Measurements from ENCODE around the gene GADD45A. TPM values are rescaled to one million over a fixed set of nuclear protein-coding genes. Genes with fewer than 3 reads are reported as not detected.

Gene GADD45A
- total RNA-seq, 1 donor, result 26.4 TPM

GRCh38 chr1:67666636-67667035 lies 18.4 kb upstream of the GADD45A start:
- DNase-seq (ENCODE audit: low read depth in 2 of 3, low spot score in 2 of 3), result no peak

GRCh38 chr1:67668660-67669059 lies 16.3 kb upstream of the GADD45A start:
- DNase-seq (ENCODE audit: low read depth in 2 of 3, low spot score in 2 of 3), result no peak

- DNase-seq (ENCODE audit: low read depth in 2 of 3, low spot score in 2 of 3), result no peak
Observed at GRCh38 chr1:67672260-67672803, 12.7 kb upstream of the GADD45A start.

GRCh38 chr1:67673468-67674201 lies 11.4 kb upstream of the GADD45A start:
- no peak for DNase-seq (ENCODE audit: low read depth in 2 of 3, low spot score in 2 of 3)

GRCh38 chr1:67674260-67675011 lies 10.6 kb upstream of the GADD45A start:
- peak; percentile 23 to 94 (median 80) for DNase-seq (ENCODE audit: low read depth in 2 of 3, low spot score in 2 of 3)

GRCh38 chr1:67675800-67676199 lies 9.2 kb upstream of the GADD45A start:
- peak in 1 of 3 donors; percentile 43 for DNase-seq (ENCODE audit: low read depth in 2 of 3, low spot score in 2 of 3)

- no peak for DNase-seq (ENCODE audit: low read depth in 2 of 3, low spot score in 2 of 3)
Observed at GRCh38 chr1:67676287-67676686, 8.7 kb upstream of the GADD45A start.

GRCh38 chr1:67676946-67677345 lies 8.1 kb upstream of the GADD45A start:
- DNase-seq (ENCODE audit: low read depth in 2 of 3, low spot score in 2 of 3), result no peak

GRCh38 chr1:67677408-67677807 lies 7.6 kb upstream of the GADD45A start:
- DNase-seq (ENCODE audit: low read depth in 2 of 3, low spot score in 2 of 3), result no peak

- no peak for DNase-seq (ENCODE audit: low read depth in 2 of 3, low spot score in 2 of 3)
Observed at GRCh38 chr1:67677930-67678329, 7.1 kb upstream of the GADD45A start.

- no peak for DNase-seq (ENCODE audit: low read depth in 2 of 3, low spot score in 2 of 3)
Observed at GRCh38 chr1:67679691-67680090, 5.3 kb upstream of the GADD45A start.

- no peak for DNase-seq (ENCODE audit: low read depth in 2 of 3, low spot score in 2 of 3)
Observed at GRCh38 chr1:67680486-67680885, 4.5 kb upstream of the GADD45A start.

GRCh38 chr1:67682659-67683197 lies 2.3 kb upstream of the GADD45A start:
- no peak for DNase-seq (ENCODE audit: low read depth in 2 of 3, low spot score in 2 of 3)

GRCh38 chr1:67683316-67683715 lies 1.7 kb upstream of the GADD45A start:
- no peak for DNase-seq (ENCODE audit: low read depth in 2 of 3, low spot score in 2 of 3)

- DNase-seq (ENCODE audit: low read depth in 2 of 3, low spot score in 2 of 3), result peak in 2 of 3 donors; percentile 21 to 29
Observed at GRCh38 chr1:67683766-67684525, 1.1 kb upstream of the GADD45A start.

GRCh38 chr1:67684526-67685066 lies 405 bp upstream of the GADD45A start:
- no peak for DNase-seq (ENCODE audit: low read depth in 2 of 3, low spot score in 2 of 3)

GRCh38 chr1:67685558-67686266 lies 711 bp downstream of the GADD45A start:
- DNase-seq (ENCODE audit: low read depth in 2 of 3, low spot score in 2 of 3), result peak; percentile 26 to 68 (median 64)

GRCh38 chr1:67686267-67687197 lies 1.5 kb downstream of the GADD45A start:
- DNase-seq (ENCODE audit: low read depth in 2 of 3, low spot score in 2 of 3), result peak; percentile 26 to 82 (median 64)

GRCh38 chr1:67687198-67687545 lies 2.2 kb downstream of the GADD45A start:
- DNase-seq (ENCODE audit: low read depth in 2 of 3, low spot score in 2 of 3), result no peak

Measured in hematopoietic multipotent progenitor cell (in vitro differentiated cells).